HepG2 (cell line): ENCODE measurements around the gene HOXA11.

ENCODE experiments used
- ARID3A ChIP-seq: IDR thresholded peaks from 2 replicates; pipeline ENCODE4 v1.6.1; 2012; ENCODE audit warnings: low read depth, low read length, improper control_type of control experiment
- CTCF ChIP-seq: sonication (generic); formaldehyde crosslinking; IDR thresholded peaks from 2 replicates; pipeline ENCODE4 v1.5.0; 2020; ENCODE audit warnings: mild to moderate bottlenecking, missing genetic modification reagents, moderate library complexity
- DPF2 ChIP-seq: sonication (generic); formaldehyde crosslinking; IDR thresholded peaks from 2 replicates; pipeline ENCODE4 v1.4.0; 2020; ENCODE audit warnings: mild to moderate bottlenecking, low read depth, missing genetic modification reagents, borderline replicate concordance
- EZH2 ChIP-seq: conservative IDR thresholded peaks from 2 replicates; pipeline ENCODE4 v1.6.1; 2012; ENCODE audit warnings: mild to moderate bottlenecking, low read depth, low read length, moderate library complexity
- MZF1 ChIP-seq: sonication (generic); formaldehyde crosslinking; IDR thresholded peaks from 2 replicates; pipeline ENCODE4 v1.8.1; 2023; ENCODE audit warnings: mild to moderate bottlenecking, missing genetic modification reagents, borderline replicate concordance
- NFAT5 ChIP-seq: sonication (generic); formaldehyde crosslinking; IDR thresholded peaks from 2 replicates; pipeline ENCODE4 v1.4.0; 2020; ENCODE audit warnings: missing genetic modification reagents
- POLR2A ChIP-seq, 2 experiments: IDR thresholded peaks; 2 replicates each; pipeline ENCODE4 v1.6.1; 2011; ENCODE audit warnings: low read depth in 2 of 2, low read length in 2 of 2, mild to moderate bottlenecking in 1 of 2, moderate library complexity in 1 of 2; ENCODE audit not compliant: insufficient read depth in 1 of 2
- RNF2 ChIP-seq: fragments of 450-650 bp; conservative IDR thresholded peaks from 2 replicates; pipeline ENCODE4 v1.6.1; 2016; ENCODE audit warnings: low read depth
- ZFP36 ChIP-seq: fragments of 150-350 bp; IDR thresholded peaks from 2 replicates; pipeline ENCODE4 v1.6.1; 2018; ENCODE audit warnings: borderline replicate concordance, low read length, low read depth; ENCODE audit not compliant: partially characterized antibody

- no peak for TF ChIP-seq RNF2
- TF ChIP-seq EZH2: no peak
- TF ChIP-seq NFAT5 (CRISPR knock-in tag): no peak
- TF ChIP-seq MZF1 (CRISPR knock-in tag): no peak
- no peak for TF ChIP-seq ARID3A
- TF ChIP-seq POLR2A (IDR thresholded peaks at IDR 0.05; ENCODE audit: insufficient read depth in 1 of 2, low read depth in 2 of 2, low read length in 2 of 2): no peak
- no peak for TF ChIP-seq ZFP36
- no peak for TF ChIP-seq CTCF
- TF ChIP-seq DPF2 (CRISPR knock-in tag): no peak
Observed at GRCh38 chr7:27173956-27174873, 10.8 kb downstream of the HOXA11 start, which contains the start of gene HOXA10.
